IMR-90 (cell line): Measurements from ENCODE around the gene CD6. TPM values are rescaled to one million over a fixed set of nuclear protein-coding genes. Genes with fewer than 3 reads are reported as not detected.

Experiments
- ATAC-seq: fragments of 200-7000 bp; cut with Tn5 transposase; 2 replicates; pipeline ENCODE4 v1.9.1; 2020; ENCODE audit warnings: low read depth, mild to moderate bottlenecking, moderate library complexity
- BruUV-seq: library from RNA; stranded (reverse); fragments of 400-500 nt; replicated peaks from 2 replicates; lab custom pipeline; 2021; lab: Mats Ljungman, UMichigan
- CTCF ChIA-PET: fragments of 300-600 bp; formaldehyde crosslinking; extraction: SDS; loops from one replicate; lab custom pipeline; 2021; ENCODE audit warnings: antibody characterized with exemption; lab: Yijun Ruan, JAX
- POLR2A ChIA-PET: fragments of 300-600 bp; sonication (Branson Sonifier 250); formaldehyde crosslinking; loops from one replicate; lab custom pipeline; 2022; ENCODE audit warnings: antibody characterized with exemption; ENCODE audit not compliant: unreplicated experiment; lab: Charles Lee
- DNase-seq: peaks from one replicate; pipeline ENCODE4 v3.0.0; 2013
- H2AFZ ChIP-seq: replicated peaks from 2 replicates; pipeline ENCODE3; 2013; ENCODE audit warnings: low read length, mild to moderate bottlenecking; ENCODE audit not compliant: poor library complexity
- H2AK5ac ChIP-seq: 2 replicates; pipeline ENCODE4 v1.6.1; 2013; ENCODE audit warnings: low read depth, low read length, inconsistent platforms
- H2AK9ac ChIP-seq: replicated peaks from 2 replicates; pipeline ENCODE3; 2013; ENCODE audit warnings: mild to moderate bottlenecking, low read depth, low read length, moderate library complexity; ENCODE audit not compliant: poor library complexity
- H2BK120ac ChIP-seq: 2 replicates; pipeline ENCODE4 v1.6.1; 2013; ENCODE audit warnings: low read depth, low read length, inconsistent platforms
- H2BK15ac ChIP-seq: 3 replicates; pipeline ENCODE4 v1.6.1; 2013; ENCODE audit warnings: low read depth, low read length, inconsistent platforms
- H2BK20ac ChIP-seq: 2 replicates; pipeline ENCODE4 v1.6.1; 2013; ENCODE audit warnings: low read depth, mild to moderate bottlenecking, inconsistent platforms, low read length, moderate library complexity
- H2BK5ac ChIP-seq: 2 replicates; pipeline ENCODE4 v1.6.1; 2013; ENCODE audit warnings: mild to moderate bottlenecking, low read depth, low read length, inconsistent platforms; ENCODE audit not compliant: poor library complexity, severe bottlenecking
- H3K14ac ChIP-seq: replicated peaks from 2 replicates; pipeline ENCODE4 v1.6.1; 2013; ENCODE audit warnings: low read depth, low read length, inconsistent platforms
- H3K18ac ChIP-seq: 2 replicates; pipeline ENCODE4 v1.6.1; 2013; ENCODE audit warnings: low read depth, low read length, control low read depth
- H3K23ac ChIP-seq: 2 replicates; pipeline ENCODE4 v1.6.1; 2013; ENCODE audit warnings: low read depth, low read length, inconsistent platforms
- H3K27ac ChIP-seq: 2 replicates; pipeline ENCODE4 v1.5.1; 2013; ENCODE audit warnings: mild to moderate bottlenecking, control low read depth, low read length; ENCODE audit not compliant: insufficient read depth
- H3K27me3 ChIP-seq: 2 replicates; pipeline ENCODE4 v1.6.1; 2013; ENCODE audit warnings: low read length; ENCODE audit not compliant: control insufficient read depth, insufficient read depth
- H3K36me3 ChIP-seq: 2 replicates; pipeline ENCODE4 v1.6.1; 2013; ENCODE audit warnings: low read length, mixed read lengths; ENCODE audit not compliant: control insufficient read depth, insufficient read depth
- H3K4ac ChIP-seq: 2 replicates; pipeline ENCODE4 v1.6.1; 2013; ENCODE audit warnings: low read depth, low read length, inconsistent platforms
- H3K4me1 ChIP-seq: 2 replicates; pipeline ENCODE4 v1.6.1; 2013; ENCODE audit warnings: low read length, mixed read lengths; ENCODE audit not compliant: control insufficient read depth, insufficient read depth
- H3K4me2 ChIP-seq: 2 replicates; pipeline ENCODE4 v1.6.1; 2013; ENCODE audit warnings: low read depth, mild to moderate bottlenecking, control low read depth, low read length, moderate library complexity
- H3K4me3 ChIP-seq: 2 replicates; pipeline ENCODE4 v1.5.1; 2013; ENCODE audit warnings: low read depth, mild to moderate bottlenecking, control low read depth, low read length, moderate library complexity; ENCODE audit not compliant: insufficient read depth
- H3K56ac ChIP-seq: 2 replicates; pipeline ENCODE4 v1.6.1; 2013; ENCODE audit warnings: low read length, inconsistent platforms; ENCODE audit not compliant: insufficient read depth; ENCODE audit errors: extremely low read depth
- H3K79me1 ChIP-seq, 2 experiments: 2 replicates each; pipeline ENCODE4 v1.6.1; 2013; ENCODE audit warnings: low read length in 2 of 2, inconsistent platforms in 1 of 2, low read depth in 1 of 2
- H3K9ac ChIP-seq: 2 replicates; pipeline ENCODE4 v1.6.1; 2013; ENCODE audit warnings: low read depth, low read length, control low read depth
- H3K9me1 ChIP-seq: 2 replicates; pipeline ENCODE4 v1.6.1; 2013; ENCODE audit warnings: low read length, inconsistent platforms; ENCODE audit not compliant: insufficient read depth
- H3K9me3 ChIP-seq: 2 replicates; pipeline ENCODE4 v1.6.1; 2013; ENCODE audit warnings: low read length; ENCODE audit not compliant: control insufficient read depth, insufficient read depth
- H4K20me1 ChIP-seq: 2 replicates; pipeline ENCODE4 v1.6.1; 2013; ENCODE audit warnings: low read length, inconsistent platforms; ENCODE audit not compliant: insufficient read depth
- H4K5ac ChIP-seq: 2 replicates; pipeline ENCODE4 v1.6.1; 2013; ENCODE audit warnings: mild to moderate bottlenecking, low read depth, low read length, control low read depth
- H4K8ac ChIP-seq, 2 experiments: 2 replicates each; pipeline ENCODE4 v1.6.1; 2013; ENCODE audit warnings: low read depth in 2 of 2, low read length in 2 of 2, control low read depth in 1 of 2, inconsistent platforms in 1 of 2
- H4K91ac ChIP-seq: 2 replicates; pipeline ENCODE4 v1.6.1; 2013; ENCODE audit warnings: low read depth, low read length, inconsistent platforms; ENCODE audit not compliant: insufficient read depth
- BHLHE40 ChIP-seq: fragments of 150-350 bp; IDR thresholded peaks from 2 replicates; pipeline ENCODE4 v1.6.1; 2016; ENCODE audit warnings: mild to moderate bottlenecking, low read depth, low read length
- CEBPB ChIP-seq: IDR thresholded peaks from 2 replicates; pipeline ENCODE4 v1.6.1; 2012; ENCODE audit warnings: low read depth, low read length, improper control_type of control experiment
- CHD1 ChIP-seq: IDR thresholded peaks from 2 replicates; pipeline ENCODE4 v1.6.1; 2012; ENCODE audit warnings: low read depth, low read length, improper control_type of control experiment
- CTCF ChIP-seq: conservative IDR thresholded peaks from 2 replicates; pipeline ENCODE4 v1.5.1; 2012; ENCODE audit warnings: mild to moderate bottlenecking, low read depth, low read length, improper control_type of control experiment
- ELK1 ChIP-seq: fragments of 150-350 bp; IDR thresholded peaks from 2 replicates; pipeline ENCODE4 v1.6.1; 2016; ENCODE audit warnings: low read depth, mild to moderate bottlenecking, low read length, moderate library complexity, borderline replicate concordance
- FOS ChIP-seq: fragments of 150-350 bp; IDR thresholded peaks from 2 replicates; pipeline ENCODE4 v1.6.1; 2016; ENCODE audit warnings: low read depth, low read length
- MAFK ChIP-seq: IDR thresholded peaks from 2 replicates; pipeline ENCODE4 v1.6.1; 2012; ENCODE audit warnings: low read depth, low read length, improper control_type of control experiment
- MAZ ChIP-seq: IDR thresholded peaks from 2 replicates; pipeline ENCODE4 v1.6.1; 2012; ENCODE audit warnings: low read depth, mild to moderate bottlenecking, low read length, improper control_type of control experiment, moderate library complexity, borderline replicate concordance
- MXI1 ChIP-seq: IDR thresholded peaks from 2 replicates; pipeline ENCODE4 v1.6.1; 2012; ENCODE audit warnings: low read depth, mild to moderate bottlenecking, low read length, moderate library complexity, borderline replicate concordance
- POLR2A ChIP-seq: IDR thresholded peaks from 2 replicates; pipeline ENCODE4 v1.6.1; 2012; ENCODE audit warnings: mild to moderate bottlenecking, low read depth, low read length
- RAD21 ChIP-seq: IDR thresholded peaks from 2 replicates; pipeline ENCODE4 v1.6.1; 2012; ENCODE audit warnings: low read length, improper control_type of control experiment
- RCOR1 ChIP-seq: IDR thresholded peaks from 2 replicates; pipeline ENCODE4 v1.6.1; 2012; ENCODE audit warnings: mild to moderate bottlenecking, low read length, improper control_type of control experiment; ENCODE audit not compliant: insufficient replicate concordance
- RFX5 ChIP-seq: IDR thresholded peaks from 2 replicates; pipeline ENCODE4 v1.8.0; 2012; ENCODE audit warnings: low read depth, mild to moderate bottlenecking, low read length, moderate library complexity
- SMC3 ChIP-seq: fragments of 150-350 bp; IDR thresholded peaks from 2 replicates; pipeline ENCODE4 v1.6.1; 2016; ENCODE audit warnings: low read depth, mild to moderate bottlenecking, antibody characterized with exemption, low read length, moderate library complexity
- WGBS, 2 experiments: methylation state at CpG; one replicate each; pipeline versions ENCODE4 v1.1.5 to v1.1.7; 2013; ENCODE audit warnings: missing lambda C conversion rate in 2 of 2; ENCODE audit not compliant: insufficient read length in 1 of 2; ENCODE audit errors: extremely low coverage in 2 of 2; 5-methylcytosine and 5-hydroxymethylcytosine counted together
- dilution Hi-C: fragments of 300-500 bp; cut with HindIII; formaldehyde crosslinking; loops from one replicate; pipeline ENCODE4 v1.14.3; 2018; ENCODE audit warnings: low sequenced_read_pairs; ENCODE audit not compliant: unreplicated experiment
- in situ Hi-C: fragments of 300-500 bp; cut with MboI; formaldehyde crosslinking; loops from 3 replicates; pipeline ENCODE4 v1.14.3; 2019; ENCODE audit warnings: low sequenced_read_pairs, inconsistent platforms, mixed read lengths
- intact Hi-C: fragments of 100-400 bp; cut with micrococcal nuclease; formaldehyde crosslinking; loops from 2 replicates; pipeline ENCODE4 v1.10.0; 2022
- polyA plus RNA-seq, 3 experiments: library from polyadenylated mRNA; depleted of rRNA; stranded (reverse); fragments of >200 nt; gene quantifications; 2 replicates each; pipeline ENCODE4 v1.2.3, GENCODE V29; 2012; ENCODE audit warnings: low replicate concordance in 1 of 3
- total RNA-seq: library from RNA; depleted of rRNA; stranded (reverse); fragments of >200 nt; gene quantifications from 2 replicates; pipeline ENCODE4 v1.2.3, GENCODE V29; 2012

Gene CD6
- total and polyA plus RNA-seq, 2 of the 4 experiments (the other 2 are of a cell fraction) = not detected

- no peak for TF ChIP-seq RAD21
Observed at GRCh38 chr11:61023086-61023965, 51.8 kb downstream of the CD6 start (continued).

- Histone ChIP-seq H3K56ac (no peak overlapping the region), H3K14ac (no peak overlapping the region), H2AK5ac (no peak overlapping the region), H4K8ac (no peak overlapping the region), H3K9me3 (no peaks in the 10 kb centered on the region), H2AFZ (no peak overlapping the region), H4K20me1 (no peaks in the 10 kb centered on the region; the same call in 1 of the 2 replicates), H3K4me2 (no peak overlapping the region), H3K4ac (no peak overlapping the region), H3K27me3 (peaks cover 43% of the 10 kb centered on the region), H3K18ac (no peak overlapping the region), H3K23ac (no peak overlapping the region), H3K4me1 (no peaks in the 10 kb centered on the region), H2BK20ac (no peak overlapping the region), H3K9me1 (no peaks in the 10 kb centered on the region), H2BK120ac (no peak overlapping the region), H3K9ac (no peak overlapping the region), H2BK5ac (no peak overlapping the region), H4K91ac (no peak overlapping the region), H3K27ac (no peak overlapping the region), H3K4me3 (no peak overlapping the region), H2BK15ac (no peak overlapping the region), H3K36me3 (no peaks in the 10 kb centered on the region), H3K79me1 (no peaks in the 10 kb centered on the region), H2AK9ac (no peak overlapping the region), H4K5ac (no peak overlapping the region)
- DNase-seq (no peak), ATAC-seq (no peak)
- no CpG with 5 or more reads among the region's 5 CpGs for WGBS, 2 experiments
- intact Hi-C loops (no loop called here), dilution Hi-C loops (no loop called here), in situ Hi-C loops (no loop called here)
- BruUV-seq = no TSS peak
- ChIA-PET CTCF (no interaction called here), POLR2A (no interaction called here)
- no peak for TF ChIP-seq ELK1
- no peak for TF ChIP-seq RCOR1
- TF ChIP-seq CHD1 = no peak
- TF ChIP-seq RFX5 = no peak
- no peak for TF ChIP-seq POLR2A
- TF ChIP-seq MXI1 = no peak
- no peak for TF ChIP-seq BHLHE40
- no peak for TF ChIP-seq SMC3
- TF ChIP-seq MAZ = no peak
- TF ChIP-seq CEBPB = no peak
- TF ChIP-seq CTCF = no peak
- TF ChIP-seq MAFK = no peak
- TF ChIP-seq FOS = no peak
Observed at GRCh38 chr11:61023966-61024295, 52.5 kb downstream of the CD6 start.
